Measurements from ENCODE around the gene PTPRN2. TPM values are rescaled to one million over a fixed set of nuclear protein-coding genes. Genes with fewer than 3 reads are reported as not detected.
"Not testable (repeated sequence)": the region's sequence is repeated elsewhere in the genome, so short reads cannot be mapped to it uniquely, and the experiment has no call there.

PTPRN2 gene
- total RNA-seq, 8 experiments from 2014 or later = 0.10 to 19.7 (median 10.8) TPM; not detected in 1

DNA sequence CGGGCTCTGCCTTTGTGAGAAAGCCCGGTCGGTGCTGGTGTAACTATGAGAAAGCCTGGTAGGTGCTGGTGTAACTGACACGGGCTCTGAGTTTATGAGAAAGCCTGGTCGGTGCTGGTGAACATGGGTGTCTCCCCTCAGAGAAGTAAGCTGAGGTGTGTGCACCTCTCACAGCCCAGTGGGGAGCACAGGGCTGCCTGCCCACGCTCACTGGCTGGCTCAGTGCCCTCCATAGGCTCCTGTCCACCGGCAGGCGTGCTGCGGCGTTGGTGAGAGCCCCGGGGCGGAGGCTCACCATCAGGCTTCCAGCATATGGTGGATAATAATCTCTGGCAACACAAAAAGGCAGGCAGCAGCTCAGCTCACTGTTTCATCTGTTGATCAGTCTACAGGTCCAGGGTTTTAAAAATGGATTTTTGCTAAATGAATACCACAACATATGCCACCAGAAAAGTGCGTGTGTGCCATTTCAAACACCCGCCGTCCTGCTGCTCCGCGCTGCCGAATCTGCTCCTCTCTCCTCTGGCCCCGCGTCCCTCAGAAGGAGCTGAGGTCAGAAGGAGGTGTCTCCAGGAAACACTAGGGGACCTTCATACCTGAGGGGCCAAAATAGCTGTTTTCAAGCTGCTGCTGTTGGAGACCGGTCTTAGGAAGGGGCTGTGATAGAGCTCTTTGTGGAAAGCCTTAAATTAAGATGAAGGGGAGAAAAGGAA is 885.2 kb downstream of the PTPRN2 start:
- Histone ChIP-seq H3K4me3 (no peak overlapping the region), H3K27ac (no peak overlapping the region), H3K4me1 (replicated peaks in 1 of 2) (peaks cover 0 to 15% of the 10 kb centered on the region in 2 donors)
- in situ Hi-C loops (cut with MboI; ENCODE audit: low pct_unique_long_range_greater_than_20kb in 2 of 9, low sequenced_read_pairs in 9 of 9, unreplicated experiment in 9 of 9) = no loop called here
- no peak for ATAC-seq (replicated peaks in 6 of 8)
- WGBS, 10 experiments = 34 to 100% (median 79%) methylated on average over 1 to 18 of the region's 21 CpGs; no CpG with 5 or more reads in 2 of the 10 experiments

DNA sequence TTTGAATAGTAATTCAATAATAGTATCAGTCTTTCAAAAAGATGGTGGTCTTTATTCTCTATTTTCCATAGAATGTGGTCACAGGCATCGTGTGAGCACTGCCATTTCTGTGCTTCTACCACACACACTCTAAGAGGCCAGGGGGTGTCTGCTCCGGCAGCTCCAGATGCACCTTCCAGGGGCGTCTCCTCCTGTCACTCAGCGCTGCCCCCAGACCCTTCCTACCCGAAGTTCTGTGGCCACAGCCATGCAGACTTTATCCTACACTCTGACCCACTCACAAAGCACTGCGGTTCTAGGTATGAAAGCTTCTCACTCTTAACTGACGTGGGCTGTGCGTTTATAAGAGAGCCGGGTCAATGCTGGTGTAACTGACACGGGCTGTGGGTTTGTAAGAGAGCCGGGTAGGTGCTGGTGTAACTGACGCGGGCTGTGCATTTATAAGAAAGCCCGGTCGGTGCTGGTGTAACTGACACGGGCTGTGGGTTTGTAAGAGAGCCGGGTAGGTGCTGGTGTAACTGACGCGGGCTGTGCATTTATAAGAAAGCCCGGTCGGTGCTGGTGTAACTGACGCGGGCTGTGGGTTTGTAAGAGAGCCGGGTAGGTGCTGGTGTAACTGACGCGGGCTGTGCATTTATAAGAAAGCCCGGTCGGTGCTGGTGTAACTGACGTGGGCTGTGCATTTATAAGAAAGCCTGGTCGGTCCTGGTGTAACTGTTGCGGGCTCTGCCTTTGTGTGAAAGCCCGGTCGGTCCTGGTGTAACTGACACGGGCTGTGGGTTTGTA is 886.0 kb downstream of the PTPRN2 start:
- H3K4me3 ChIP-seq; H3K27ac ChIP-seq; in situ Hi-C loops (cut with MboI; ENCODE audit: low pct_unique_long_range_greater_than_20kb in 2 of 9, low sequenced_read_pairs in 9 of 9, unreplicated experiment in 9 of 9); ATAC-seq (replicated peaks in 6 of 8): not testable (repeated sequence)
- H3K4me1 ChIP-seq (replicated peaks in 1 of 2) = peaks cover 0 to 15% of the 10 kb centered on the region in 2 donors
- 0 to 80% (median 60%) methylated on average over 1 to 11 of the region's 34 CpGs; no CpG with 5 or more reads in 3 of the 10 experiments for WGBS, 10 experiments

GRCh38 chr7:157700231-157701005 is 887.2 kb downstream of the PTPRN2 start:
- Histone ChIP-seq H3K27ac (no peak overlapping the region), H3K4me3 (no peak overlapping the region), H3K4me1 (replicated peaks in 1 of 2) (peaks cover 0 to 15% of the 10 kb centered on the region in 2 donors)
- ATAC-seq (replicated peaks in 6 of 8) = peak in 2 of 8 experiments; percentile 30 to 36
- 20 to 80% (median 50%) methylated on average over 1 to 16 of the region's 19 CpGs; no CpG with 5 or more reads in 1 of the 10 experiments for WGBS, 10 experiments
- in situ Hi-C loops (cut with MboI; ENCODE audit: low pct_unique_long_range_greater_than_20kb in 2 of 9, low sequenced_read_pairs in 9 of 9, unreplicated experiment in 9 of 9) = no loop called here

DNA sequence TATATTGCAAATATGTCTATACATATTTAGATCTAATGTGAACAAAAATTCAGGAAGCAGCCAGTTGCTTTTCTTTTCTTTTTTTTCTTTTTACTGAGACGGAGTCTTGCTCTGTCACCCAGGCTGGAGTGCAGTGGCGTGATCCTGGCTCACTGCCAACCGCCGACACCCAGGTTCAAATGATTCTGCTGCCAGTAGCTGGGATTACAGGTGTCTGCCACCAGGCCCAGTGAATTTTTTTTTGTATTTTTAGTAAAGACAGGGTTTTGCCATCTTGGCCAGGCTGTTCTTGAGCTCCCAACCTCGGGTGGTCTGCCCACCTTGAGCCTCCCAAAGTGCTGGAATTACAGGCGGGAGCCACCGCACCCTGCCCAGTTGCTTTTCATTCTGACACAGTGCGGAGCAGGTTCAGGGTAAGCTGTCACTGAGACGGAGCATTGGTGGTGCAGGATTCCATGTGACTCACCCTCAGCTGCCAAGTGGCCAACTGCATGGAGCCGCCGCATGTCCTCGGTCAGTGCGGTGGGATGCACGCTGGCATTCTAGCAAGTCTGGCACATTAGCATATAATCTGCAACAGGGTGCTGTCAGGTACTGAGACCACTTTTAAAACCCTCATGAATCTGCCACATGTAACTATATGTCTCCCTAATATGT is 888.1 kb downstream of the PTPRN2 start:
- in situ Hi-C loops (cut with MboI; ENCODE audit: low pct_unique_long_range_greater_than_20kb in 2 of 9, low sequenced_read_pairs in 9 of 9, unreplicated experiment in 9 of 9) = loop anchor here in 1 of 9 experiments (25.0 kb wide), 1 partner anchor 188 kb away; no protein-coding TSS in a partner anchor
- 0 to 95% (median 73%) methylated on average over 1 to 13 of the region's 14 CpGs; no CpG with 5 or more reads in 2 of the 10 experiments for WGBS, 10 experiments
- H3K4me1 ChIP-seq (replicated peaks in 1 of 2) = peaks cover 0 to 15% of the 10 kb centered on the region in 2 donors

DNA sequence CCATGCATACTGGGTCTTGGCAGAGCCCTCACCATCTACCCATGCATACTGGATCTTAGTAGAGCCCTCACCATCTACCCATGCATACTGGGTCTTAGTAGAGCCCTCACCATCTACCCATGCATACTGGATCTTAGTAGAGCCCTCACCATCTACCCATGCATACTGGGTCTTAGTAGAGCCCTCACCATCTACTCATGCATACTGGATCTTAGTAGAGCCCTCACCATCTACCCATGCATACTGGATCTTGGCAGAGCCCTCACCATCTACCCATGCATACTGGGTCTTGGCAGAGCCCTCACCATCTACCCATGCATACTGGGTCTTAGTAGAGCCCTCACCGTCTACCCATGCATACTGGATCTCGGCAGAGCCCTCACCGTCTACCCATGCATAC is 890.3 kb downstream of the PTPRN2 start:
- in situ Hi-C loops (cut with MboI; ENCODE audit: low pct_unique_long_range_greater_than_20kb in 2 of 9, low sequenced_read_pairs in 9 of 9, unreplicated experiment in 9 of 9) = loop anchor here in 1 of 9 experiments (25.0 kb wide), 1 partner anchor 190 kb away; no protein-coding TSS in a partner anchor
- not testable (repeated sequence) for ATAC-seq (replicated peaks in 6 of 8); H3K4me3 ChIP-seq; H3K27ac ChIP-seq
- peaks cover 0 to 15% of the 10 kb centered on the region in 2 donors for H3K4me1 ChIP-seq (replicated peaks in 1 of 2)
- WGBS, 10 experiments = no CpG with 5 or more reads among the region's 3 CpGs

More for the DNA sequence above, 888.1 kb downstream of the PTPRN2 start:
- no peak for ATAC-seq (replicated peaks in 6 of 8)
- Histone ChIP-seq H3K4me3 (no peak overlapping the region), H3K27ac (no peak overlapping the region)

GRCh38 chr7:157695609-157696008 is 892.0 kb downstream of the PTPRN2 start:
- in situ Hi-C loops (cut with MboI; ENCODE audit: low pct_unique_long_range_greater_than_20kb in 2 of 9, low sequenced_read_pairs in 9 of 9, unreplicated experiment in 9 of 9) = loop anchor here in 1 of 9 experiments (25.0 kb wide), 1 partner anchor 192 kb away; no protein-coding TSS in a partner anchor
- not testable (repeated sequence) for H3K4me3 ChIP-seq; H3K27ac ChIP-seq; H3K4me1 ChIP-seq (replicated peaks in 1 of 2); ATAC-seq (replicated peaks in 6 of 8)
- WGBS, 10 experiments = 0 to 100% (median 60%) methylated on average over 1 to 2 of the region's 2 CpGs; no CpG with 5 or more reads in 6 of the 10 experiments

- 0 to 92% (median 44%) methylated on average over 1 to 4 of the region's 6 CpGs for WGBS, 10 experiments
- in situ Hi-C loops (cut with MboI; ENCODE audit: low pct_unique_long_range_greater_than_20kb in 2 of 9, low sequenced_read_pairs in 9 of 9, unreplicated experiment in 9 of 9) = loop anchor here in 1 of 9 experiments (25.0 kb wide), 1 partner anchor 193 kb away; no protein-coding TSS in a partner anchor
- Histone ChIP-seq H3K4me1 (replicated peaks in 1 of 2) (peaks cover 0 to 2% of the 10 kb centered on the region in 2 donors), H3K27ac (no peak overlapping the region), H3K4me3 (no peak overlapping the region)
- ATAC-seq (replicated peaks in 6 of 8) = no peak
These were observed 893.3 kb downstream of the PTPRN2 start for GRCh38 chr7:157694376-157694665.

DNA sequence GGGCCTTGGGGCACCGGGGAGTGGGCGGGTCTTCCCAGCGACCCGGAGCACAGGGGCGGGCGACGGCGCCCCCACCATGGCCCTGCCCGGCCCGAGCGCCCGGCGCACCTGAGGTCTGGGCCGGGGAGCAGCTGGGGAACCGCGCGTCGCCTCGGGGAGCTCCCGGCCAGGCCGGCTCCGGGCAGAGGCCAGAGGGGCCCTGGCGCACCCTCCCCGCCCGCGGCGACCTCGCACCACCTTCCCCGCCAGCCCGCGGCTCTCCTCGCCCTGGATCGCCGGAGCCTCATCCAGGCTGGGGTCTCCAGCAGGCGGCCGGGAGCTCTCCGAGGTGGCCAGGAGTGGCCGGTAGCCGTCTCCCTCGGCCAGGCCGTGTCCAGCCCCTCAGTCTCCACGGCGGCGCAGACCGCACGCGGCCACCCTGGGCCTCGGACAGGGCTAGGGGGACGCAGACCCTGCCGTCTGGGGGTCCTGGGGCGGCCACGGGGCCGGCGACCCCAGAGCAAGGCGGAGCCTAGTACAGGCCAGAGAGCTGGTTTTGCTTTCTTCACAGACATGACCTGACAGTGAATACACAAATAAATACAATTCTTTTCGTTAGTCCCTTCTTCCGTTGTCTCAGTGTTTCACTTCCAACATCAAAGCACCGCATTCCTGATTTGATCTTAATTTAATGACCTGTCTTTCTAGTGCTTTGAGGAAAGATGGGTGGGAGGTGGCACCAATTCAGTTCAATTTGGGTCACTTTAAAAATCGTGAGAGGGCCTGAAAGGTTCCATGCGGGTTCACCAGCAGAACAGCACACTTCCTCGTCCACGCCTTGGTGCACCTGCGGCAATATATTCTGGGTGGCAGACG is 893.9 kb downstream of the PTPRN2 start:
- Histone ChIP-seq H3K4me3 (peak overlapping the region in 2 of 5 donors; percentile 12 to 70), H3K27ac (no peak overlapping the region), H3K4me1 (replicated peaks in 1 of 2) (peaks cover under 1 to 7% of the 10 kb centered on the region in 2 donors)
- 0 to 77% (median 62%) methylated on average over 1 to 5 of the region's 64 CpGs; no CpG with 5 or more reads in 3 of the 10 experiments for WGBS, 10 experiments
- ATAC-seq (replicated peaks in 6 of 8) = peak in 1 of 8 experiments; percentile 11
- in situ Hi-C loops (cut with MboI; ENCODE audit: low pct_unique_long_range_greater_than_20kb in 2 of 9, low sequenced_read_pairs in 9 of 9, unreplicated experiment in 9 of 9) = loop anchor here in 1 of 9 experiments (25.0 kb wide), 1 partner anchor 194 kb away; no protein-coding TSS in a partner anchor

DNA sequence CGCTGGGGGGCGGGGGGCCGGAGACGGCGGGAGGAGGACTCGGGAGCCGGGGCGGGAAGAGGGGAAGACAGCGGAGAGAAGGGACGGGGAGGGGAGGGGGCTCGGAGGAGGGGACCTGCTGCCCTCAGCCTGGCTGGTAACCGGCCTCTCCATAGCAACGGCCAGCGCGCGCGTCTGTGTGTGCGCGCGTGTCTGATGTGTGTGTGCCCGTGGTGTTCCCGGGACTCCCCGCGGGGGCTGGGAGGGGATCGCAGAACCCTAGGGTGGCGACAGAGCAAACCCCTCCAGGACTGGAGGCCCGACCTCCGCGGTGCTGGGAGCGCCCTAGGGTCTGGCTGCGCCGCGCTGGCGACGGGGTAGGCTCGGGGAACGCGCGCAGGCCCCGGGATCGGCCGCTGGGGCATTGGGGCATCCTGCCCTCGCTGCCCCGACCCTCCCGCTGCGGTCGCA is 894.5 kb downstream of the PTPRN2 start:
- Histone ChIP-seq H3K27ac (no peak overlapping the region), H3K4me3 (peak overlapping the region in 2 of 5 donors; percentile 12 to 70), H3K4me1 (replicated peaks in 1 of 2) (peaks cover 5 to 14% of the 10 kb centered on the region in 2 donors)
- ATAC-seq (replicated peaks in 6 of 8) = peak in 1 of 8 experiments; percentile 45
- WGBS, 10 experiments = no CpG with 5 or more reads among the region's 47 CpGs
- in situ Hi-C loops (cut with MboI; ENCODE audit: low pct_unique_long_range_greater_than_20kb in 2 of 9, low sequenced_read_pairs in 9 of 9, unreplicated experiment in 9 of 9) = loop anchor here in 1 of 9 experiments (25.0 kb wide), 1 partner anchor 194 kb away; no protein-coding TSS in a partner anchor

DNA sequence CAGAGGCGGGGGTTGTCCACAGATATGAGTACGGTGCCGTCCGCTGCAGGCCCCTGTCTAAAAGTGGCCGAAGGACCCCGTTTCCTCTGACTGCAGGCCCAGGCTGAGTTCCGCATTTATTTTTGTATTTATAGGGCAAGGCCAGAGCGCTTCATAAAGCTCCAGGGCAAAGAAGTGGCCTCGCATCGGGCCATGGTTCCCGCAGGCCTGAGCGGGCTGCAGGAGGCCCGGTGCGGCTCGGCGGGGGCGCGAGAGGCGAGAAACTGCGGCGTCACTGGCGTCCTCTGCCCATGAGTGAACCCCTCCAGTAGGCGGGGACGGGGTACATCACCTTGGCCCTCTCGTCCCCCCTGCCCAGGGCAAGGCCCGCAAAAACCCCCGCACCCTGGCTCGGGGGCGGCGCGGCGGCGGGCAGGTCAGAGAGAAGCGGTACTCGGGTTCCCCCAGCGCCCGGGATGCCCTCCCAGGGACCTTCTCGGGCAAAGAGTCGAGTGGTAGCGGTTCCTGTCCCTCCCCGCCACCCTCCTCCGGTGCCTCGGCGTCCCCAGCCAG is 895.1 kb downstream of the PTPRN2 start:
- H3K27ac ChIP-seq = no peak overlapping the region
- H3K4me1 ChIP-seq (replicated peaks in 1 of 2) = peaks cover 10 to 19% of the 10 kb centered on the region in 2 donors
- ATAC-seq (replicated peaks in 6 of 8) = peak in 1 of 8 experiments; percentile 4
- WGBS, 10 experiments = 80 to 92% methylated on average over 2 to 12 of the region's 44 CpGs; no CpG with 5 or more reads in 8 of the 10 experiments
- in situ Hi-C loops (cut with MboI; ENCODE audit: low pct_unique_long_range_greater_than_20kb in 2 of 9, low sequenced_read_pairs in 9 of 9, unreplicated experiment in 9 of 9) = loop anchor here in 1 of 9 experiments (25.0 kb wide), 1 partner anchor 195 kb away; no protein-coding TSS in a partner anchor
- H3K4me3 ChIP-seq = peak overlapping the region in 1 of 5 donors; percentile 70
